Left renal pelvis (tissue), 4 donors: Measurements from ENCODE around the gene SIRT3. TPM values are rescaled to one million over a fixed set of nuclear protein-coding genes. Genes with fewer than 3 reads are reported as not detected.
"Not testable (repeated sequence)": the region's sequence is repeated elsewhere in the genome, so short reads cannot be mapped to it uniquely, and the experiment has no call there.

Experiments
- DNase-seq, 4 donors: peaks; one replicate each; pipeline ENCODE4 v3.0.0-alpha.2; 2013; ENCODE audit warnings: low read depth in 4 of 4, low spot score in 3 of 4
- polyA plus RNA-seq, 4 donors: library from polyadenylated mRNA; unstranded; fragments of 120-200 nt; gene quantifications; one replicate each; pipeline ENCODE4 v1.2.1, GENCODE V29; 2013; ENCODE audit not compliant: insufficient read length in 4 of 4

SIRT3 gene
- polyA plus RNA-seq, 4 donors = 22.6 to 38.2 (median 25.7) TPM

GRCh38 chr11:189200-189783, 46.9 kb downstream of the SIRT3 start:
- DNase-seq = not testable (repeated sequence)

- not testable (repeated sequence) for DNase-seq
These were observed 55.9 kb downstream of the SIRT3 start for GRCh38 chr11:180242-180641.

Other genes starting within 250 kb of the SIRT3 start
- not detected for gene SCGB1C1, start 43.3 kb downstream of the SIRT3 start, polyA plus RNA-seq
- 10 to 100 TPM; 38.7 to 46.1 (median 45.8) TPM for gene BET1L, start 28.9 kb downstream of the SIRT3 start, polyA plus RNA-seq
- 10 to 100 TPM; 68.7 to 87.3 (median 84.3) TPM for gene RIC8A, start 28.6 kb downstream of the SIRT3 start, polyA plus RNA-seq
- gene PSMD13, start 634 bp upstream of the SIRT3 start, polyA plus RNA-seq = 100 to 1,000 TPM; 103 to 148 (median 140) TPM
- under 1 TPM; 0.04 to 0.50 (median 0.22) TPM for gene NLRP6, start 42.1 kb upstream of the SIRT3 start, polyA plus RNA-seq
- gene PGGHG, start 52.8 kb upstream of the SIRT3 start, polyA plus RNA-seq = 10 to 100 TPM in 3 of 4 donors, 1 to 10 TPM in 1; 8.3 to 25.1 (median 16.7) TPM
- under 1 TPM in 3 of 4 donors, not detected in 1; 0.18 to 0.49 (median 0.35) TPM for gene IFITM5, start 63.2 kb upstream of the SIRT3 start, polyA plus RNA-seq
- gene IFITM2, start 71.5 kb upstream of the SIRT3 start, polyA plus RNA-seq = 100 to 1,000 TPM; 157 to 239 (median 215) TPM
- 10 to 100 TPM; 25.0 to 40.4 (median 35.2) TPM for gene IFITM1, start 77.7 kb upstream of the SIRT3 start, polyA plus RNA-seq
- 100 to 1,000 TPM; 285 to 490 (median 450) TPM for gene IFITM3, start 84.5 kb upstream of the SIRT3 start, polyA plus RNA-seq
- gene B4GALNT4, start 133.2 kb upstream of the SIRT3 start, polyA plus RNA-seq = 10 to 100 TPM; 48.1 to 95.7 (median 66.5) TPM
- gene PKP3, start 157.9 kb upstream of the SIRT3 start, polyA plus RNA-seq = 1 to 10 TPM in 3 of 4 donors, under 1 TPM in 1; 0.38 to 9.1 (median 4.9) TPM
- gene SIGIRR, start 178.7 kb upstream of the SIRT3 start, polyA plus RNA-seq = 10 to 100 TPM; 13.2 to 50.5 (median 35.5) TPM
- 10 to 100 TPM in 2 of 4 donors, 1 to 10 TPM in 1, under 1 TPM in 1; 0.72 to 14.7 (median 9.9) TPM for gene ANO9, start 205.7 kb upstream of the SIRT3 start, polyA plus RNA-seq
- gene PTDSS2, start 213.9 kb upstream of the SIRT3 start, polyA plus RNA-seq = 10 to 100 TPM; 22.9 to 46.4 (median 31.0) TPM